ENCODE data around the gene HS3ST3B1.

Gene HS3ST3B1

GRCh38 chr17:14300575-14301278, at the start of gene HS3ST3B1:
Gene HS3ST3B1, plus strand, starts transcription at chr17:14301081. Its CDS starts 438 bp downstream, at chr17:14301519.
- DNase-seq (ENCODE audit: low read depth in 2 of 3, low spot score in 1 of 3): peak; percentile 99

GRCh38 chr17:14261406-14261805, 39.5 kb upstream of the HS3ST3B1 start:
- DNase-seq (ENCODE audit: low read depth in 2 of 3, low spot score in 1 of 3): no peak

- DNase-seq (ENCODE audit: low read depth in 2 of 3, low spot score in 1 of 3): no peak
These were observed 32.6 kb upstream of the HS3ST3B1 start for GRCh38 chr17:14268264-14268663.

GRCh38 chr17:14269473-14269872, 31.4 kb upstream of the HS3ST3B1 start:
- DNase-seq (ENCODE audit: low read depth in 2 of 3, low spot score in 1 of 3): no peak

- DNase-seq (ENCODE audit: low read depth in 2 of 3, low spot score in 1 of 3): no peak
These were observed 30.4 kb upstream of the HS3ST3B1 start for GRCh38 chr17:14270508-14270907.

GRCh38 chr17:14276535-14277250, 24.2 kb upstream of the HS3ST3B1 start:
- DNase-seq (ENCODE audit: low read depth in 2 of 3, low spot score in 1 of 3): no peak

GRCh38 chr17:14281530-14281929, 19.4 kb upstream of the HS3ST3B1 start:
- DNase-seq (ENCODE audit: low read depth in 2 of 3, low spot score in 1 of 3): no peak

GRCh38 chr17:14282726-14283125, 18.2 kb upstream of the HS3ST3B1 start:
- no peak for DNase-seq (ENCODE audit: low read depth in 2 of 3, low spot score in 1 of 3)

GRCh38 chr17:14289162-14289561, 11.7 kb upstream of the HS3ST3B1 start:
- no peak for DNase-seq (ENCODE audit: low read depth in 2 of 3, low spot score in 1 of 3)

GRCh38 chr17:14294876-14295275, 6.0 kb upstream of the HS3ST3B1 start:
- no peak for DNase-seq (ENCODE audit: low read depth in 2 of 3, low spot score in 1 of 3)

- DNase-seq (ENCODE audit: low read depth in 2 of 3, low spot score in 1 of 3): no peak
These were observed 5.2 kb upstream of the HS3ST3B1 start for GRCh38 chr17:14295676-14296075.

GRCh38 chr17:14296166-14296910, 4.5 kb upstream of the HS3ST3B1 start:
- no peak for DNase-seq (ENCODE audit: low read depth in 2 of 3, low spot score in 1 of 3)

GRCh38 chr17:14297161-14297851, 3.6 kb upstream of the HS3ST3B1 start:
- DNase-seq (ENCODE audit: low read depth in 2 of 3, low spot score in 1 of 3): no peak

GRCh38 chr17:14298221-14298946, 2.5 kb upstream of the HS3ST3B1 start:
- DNase-seq (ENCODE audit: low read depth in 2 of 3, low spot score in 1 of 3): no peak

- no peak for DNase-seq (ENCODE audit: low read depth in 2 of 3, low spot score in 1 of 3)
These were observed 2.0 kb upstream of the HS3ST3B1 start for GRCh38 chr17:14298947-14299279.

GRCh38 chr17:14299280-14300141, 1.4 kb upstream of the HS3ST3B1 start:
- DNase-seq (ENCODE audit: low read depth in 2 of 3, low spot score in 1 of 3): no peak

GRCh38 chr17:14301279-14302090, 604 bp downstream of the HS3ST3B1 start:
- DNase-seq (ENCODE audit: low read depth in 2 of 3, low spot score in 1 of 3): no peak

GRCh38 chr17:14302091-14302430, 1.2 kb downstream of the HS3ST3B1 start:
- DNase-seq (ENCODE audit: low read depth in 2 of 3, low spot score in 1 of 3): peak in 2 of 3 donors; percentile 43 to 59

All from stimulated activated CD4-positive, alpha-beta T cell treated with anti-CD3 and anti-CD28 coated beads, Interleukin-12 subunit alpha, Interleukin-12 subunit beta, amount 100 ng/mL, for 48 hours (primary cell).